Vagina (tissue), 2 donors: ENCODE data around the gene ARID2.

ENCODE experiments used
- POLR2A ChIP-seq, 2 donors: fragments of 450-650 bp; IDR thresholded peaks; one replicate each; pipeline ENCODE4 v1.6.1; 2017; ENCODE audit warnings: antibody characterized with exemption in 2 of 2, mild to moderate bottlenecking in 2 of 2, moderate library complexity in 2 of 2
- POLR2AphosphoS5 ChIP-seq, 2 donors: sonication (generic); formaldehyde crosslinking; IDR thresholded peaks; one replicate each; pipeline ENCODE4 v1.9.0; 2017; ENCODE audit warnings: antibody characterized with exemption in 2 of 2, mild to moderate bottlenecking in 2 of 2, low read depth in 1 of 2; ENCODE audit not compliant: insufficient read depth in 1 of 2
- TF ChIP-seq, protein P1 (sequence below), 3 experiments: fragments of 450-650 bp in 2 of 3; fragments of 200-600 bp in 1 of 3; sonication (generic) in 1 of 3; IDR thresholded peaks; one replicate each; pipeline ENCODE4 v1.5.1; 2017 to 2019; ENCODE audit warnings: antibody characterized with exemption in 3 of 3, mild to moderate bottlenecking in 2 of 3, moderate library complexity in 2 of 3

DNA sequence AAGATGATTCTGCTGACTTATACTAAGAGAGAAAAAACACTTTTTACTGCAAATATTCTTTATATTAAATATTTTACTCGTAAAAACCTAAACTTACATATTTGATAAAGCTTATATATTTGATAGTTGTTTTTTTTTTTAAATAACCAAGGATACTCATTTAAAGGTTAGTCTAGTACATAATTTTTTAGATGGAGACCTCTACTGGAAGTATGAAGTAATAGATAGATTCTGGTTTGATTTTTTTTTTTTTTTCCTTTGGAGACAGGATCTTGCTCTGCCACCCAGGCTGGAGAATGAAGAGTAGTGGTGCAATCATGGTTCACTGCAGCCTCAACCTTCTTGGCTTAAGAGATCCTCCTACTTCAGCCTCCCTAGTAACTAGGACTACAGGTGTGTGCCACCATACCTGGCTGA is 16.4 kb downstream of the ARID2 start:
- TF ChIP-seq, protein P1, sequence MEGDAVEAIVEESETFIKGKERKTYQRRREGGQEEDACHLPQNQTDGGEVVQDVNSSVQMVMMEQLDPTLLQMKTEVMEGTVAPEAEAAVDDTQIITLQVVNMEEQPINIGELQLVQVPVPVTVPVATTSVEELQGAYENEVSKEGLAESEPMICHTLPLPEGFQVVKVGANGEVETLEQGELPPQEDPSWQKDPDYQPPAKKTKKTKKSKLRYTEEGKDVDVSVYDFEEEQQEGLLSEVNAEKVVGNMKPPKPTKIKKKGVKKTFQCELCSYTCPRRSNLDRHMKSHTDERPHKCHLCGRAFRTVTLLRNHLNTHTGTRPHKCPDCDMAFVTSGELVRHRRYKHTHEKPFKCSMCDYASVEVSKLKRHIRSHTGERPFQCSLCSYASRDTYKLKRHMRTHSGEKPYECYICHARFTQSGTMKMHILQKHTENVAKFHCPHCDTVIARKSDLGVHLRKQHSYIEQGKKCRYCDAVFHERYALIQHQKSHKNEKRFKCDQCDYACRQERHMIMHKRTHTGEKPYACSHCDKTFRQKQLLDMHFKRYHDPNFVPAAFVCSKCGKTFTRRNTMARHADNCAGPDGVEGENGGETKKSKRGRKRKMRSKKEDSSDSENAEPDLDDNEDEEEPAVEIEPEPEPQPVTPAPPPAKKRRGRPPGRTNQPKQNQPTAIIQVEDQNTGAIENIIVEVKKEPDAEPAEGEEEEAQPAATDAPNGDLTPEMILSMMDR (IDR thresholded peaks at IDR 0.05): peak in 1 of 3 experiments; percentile 7
- TF ChIP-seq POLR2AphosphoS5 (IDR thresholded peaks at IDR 0.05; ENCODE audit: insufficient read depth in 1 of 2, low read depth in 1 of 2) (no peak), POLR2A (IDR thresholded peaks at IDR 0.05) (no peak)
